Measurements from ENCODE around the gene CLK4. TPM values are rescaled to one million over a fixed set of nuclear protein-coding genes. Genes with fewer than 3 reads are reported as not detected.

The CLK4 gene
- total RNA-seq, 5 donors from 2014 or later (not counting 1 experiment from before 2014, with no cell fraction given), result 83.2 to 93.5 (median 86.5) TPM

DNA sequence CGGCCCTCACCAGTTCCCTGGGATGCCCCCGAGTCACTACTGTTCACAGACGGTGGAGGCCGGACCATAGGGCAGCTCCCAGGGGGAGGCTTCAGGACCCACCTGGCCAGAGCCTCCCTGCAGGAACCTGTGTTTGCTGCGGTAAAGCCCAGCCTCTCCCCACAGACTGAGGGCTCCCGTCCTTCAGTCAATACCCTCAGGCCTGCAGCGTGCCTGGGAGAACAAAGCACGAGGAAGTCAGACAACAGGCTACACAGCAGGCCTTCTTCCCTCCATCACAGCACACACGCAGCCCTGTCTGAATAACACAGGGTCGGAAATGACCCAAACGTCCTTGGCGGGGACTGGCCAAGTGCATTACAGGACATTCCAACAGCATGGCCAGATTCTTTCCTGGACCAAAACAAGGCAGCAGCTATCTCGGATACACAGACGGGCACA, 71.1 kb downstream of the CLK4 start:
- Histone ChIP-seq H3K27ac (ENCODE audit: low read length) (no peak overlapping the region), H3K4me3 (ENCODE audit: control insufficient read depth in 1 of 2, extremely low read depth in 1 of 2, low read length in 1 of 2) (no peak overlapping the region), H3K36me3 (ENCODE audit: control insufficient read depth in 2 of 2, extremely low read depth in 1 of 2, insufficient read depth in 1 of 2, low read length in 1 of 2) (no peaks in the 10 kb centered on the region), H3K27me3 (replicated peaks in 1 of 2; ENCODE audit: control insufficient read depth in 2 of 2, extremely low read depth in 1 of 2, insufficient read depth in 2 of 2, low read length in 1 of 2) (peaks cover 0 to 41% of the 10 kb centered on the region in 2 experiments), H3K9me3 (no peaks in the 10 kb centered on the region), H3K4me1 (ENCODE audit: control insufficient read depth in 1 of 2, extremely low read depth in 1 of 2, insufficient read depth in 2 of 2, low read length in 2 of 2) (no peaks in the 10 kb centered on the region)
- peaks cover 18 to 39% of the 10 kb centered on the region in 2 donors for H3K27me3 Mint-ChIP-seq
- no peaks in the 10 kb centered on the region for H3K36me3 Mint-ChIP-seq
- ChIA-PET CTCF (no interaction called here), POLR2A (no interaction called here)
- H3K4me1 Mint-ChIP-seq, result no peaks in the 10 kb centered on the region
- no peaks in the 10 kb centered on the region for H3K9me3 Mint-ChIP-seq
- H3K4me3 Mint-ChIP-seq, result no peak overlapping the region
- no peak for ATAC-seq (replicated peaks in 1 of 4)
- DNase-seq, result no peak
- WGBS (ENCODE audit: insufficient coverage), result 88% methylated on average over 13 of the region's 14 CpGs
- no peak overlapping the region for H3K27ac Mint-ChIP-seq

- Mint-ChIP-seq H3K9me3 (no peaks in the 10 kb centered on the region), H3K27ac (no peak overlapping the region), H3K4me1 (no peaks in the 10 kb centered on the region), H3K27me3 (peaks cover 13 to 32% of the 10 kb centered on the region in 2 donors), H3K4me3 (no peak overlapping the region), H3K36me3 (no peaks in the 10 kb centered on the region)
- H3K27me3 ChIP-seq (replicated peaks in 1 of 2; ENCODE audit: control insufficient read depth in 2 of 2, extremely low read depth in 1 of 2, insufficient read depth in 2 of 2, low read length in 1 of 2), result peaks cover 0 to 37% of the 10 kb centered on the region in 2 experiments
- H3K27ac ChIP-seq (ENCODE audit: low read length), result no peak overlapping the region
- no peaks in the 10 kb centered on the region for H3K4me1 ChIP-seq (ENCODE audit: control insufficient read depth in 1 of 2, extremely low read depth in 1 of 2, insufficient read depth in 2 of 2, low read length in 2 of 2)
- no peak overlapping the region for H3K4me3 ChIP-seq (ENCODE audit: control insufficient read depth in 1 of 2, extremely low read depth in 1 of 2, low read length in 1 of 2)
- CTCF ChIA-PET, result no interaction called here
- POLR2A ChIA-PET, result no interaction called here
- no peaks in the 10 kb centered on the region for H3K36me3 ChIP-seq (ENCODE audit: control insufficient read depth in 2 of 2, extremely low read depth in 1 of 2, insufficient read depth in 1 of 2, low read length in 1 of 2)
- WGBS (ENCODE audit: insufficient coverage), result 64% methylated on average over 6 of the region's 7 CpGs
- no peaks in the 10 kb centered on the region for H3K9me3 ChIP-seq
- no peak for ATAC-seq (replicated peaks in 1 of 4)
- no peak for DNase-seq
Observed at GRCh38 chr5:178555005-178555404, 71.8 kb downstream of the CLK4 start.

DNA sequence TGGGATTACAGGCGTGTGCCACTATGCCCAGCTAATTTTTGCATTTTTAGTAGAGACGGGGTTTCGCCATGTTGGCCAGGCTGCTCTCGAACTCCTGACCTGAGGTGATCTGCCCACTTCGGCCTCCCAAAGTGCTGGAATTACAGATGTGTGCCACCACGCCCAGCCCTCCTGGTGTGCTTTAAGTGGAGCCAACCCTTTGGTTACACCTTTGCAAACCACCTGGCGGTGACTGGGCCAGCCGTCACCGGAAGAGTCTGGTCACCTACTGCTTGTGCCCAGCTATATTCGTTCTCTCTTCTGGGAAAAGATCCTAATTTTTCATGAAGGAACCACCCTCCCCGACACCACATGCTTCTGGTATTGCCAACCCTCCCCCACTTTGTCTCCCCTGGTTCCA, 72.5 kb downstream of the CLK4 start:
- H3K9me3 ChIP-seq, result no peaks in the 10 kb centered on the region
- WGBS (ENCODE audit: insufficient coverage), result 82% methylated on average over 10 of the region's 11 CpGs
- Mint-ChIP-seq H3K36me3 (no peaks in the 10 kb centered on the region), H3K4me1 (no peaks in the 10 kb centered on the region), H3K27me3 (peaks cover 13 to 29% of the 10 kb centered on the region in 2 donors), H3K4me3 (no peak overlapping the region), H3K27ac (no peak overlapping the region), H3K9me3 (no peaks in the 10 kb centered on the region)
- no peak overlapping the region for H3K4me3 ChIP-seq (ENCODE audit: control insufficient read depth in 1 of 2, extremely low read depth in 1 of 2, low read length in 1 of 2)
- ATAC-seq (replicated peaks in 1 of 4) (no peak), DNase-seq (no peak)
- peaks cover 0 to 35% of the 10 kb centered on the region in 2 experiments for H3K27me3 ChIP-seq (replicated peaks in 1 of 2; ENCODE audit: control insufficient read depth in 2 of 2, extremely low read depth in 1 of 2, insufficient read depth in 2 of 2, low read length in 1 of 2)
- H3K4me1 ChIP-seq (ENCODE audit: control insufficient read depth in 1 of 2, extremely low read depth in 1 of 2, insufficient read depth in 2 of 2, low read length in 2 of 2), result no peaks in the 10 kb centered on the region
- H3K27ac ChIP-seq (ENCODE audit: low read length), result no peak overlapping the region
- no peaks in the 10 kb centered on the region for H3K36me3 ChIP-seq (ENCODE audit: control insufficient read depth in 2 of 2, extremely low read depth in 1 of 2, insufficient read depth in 1 of 2, low read length in 1 of 2)
- CTCF ChIA-PET, result no interaction called here
- POLR2A ChIA-PET, result no interaction called here

DNA sequence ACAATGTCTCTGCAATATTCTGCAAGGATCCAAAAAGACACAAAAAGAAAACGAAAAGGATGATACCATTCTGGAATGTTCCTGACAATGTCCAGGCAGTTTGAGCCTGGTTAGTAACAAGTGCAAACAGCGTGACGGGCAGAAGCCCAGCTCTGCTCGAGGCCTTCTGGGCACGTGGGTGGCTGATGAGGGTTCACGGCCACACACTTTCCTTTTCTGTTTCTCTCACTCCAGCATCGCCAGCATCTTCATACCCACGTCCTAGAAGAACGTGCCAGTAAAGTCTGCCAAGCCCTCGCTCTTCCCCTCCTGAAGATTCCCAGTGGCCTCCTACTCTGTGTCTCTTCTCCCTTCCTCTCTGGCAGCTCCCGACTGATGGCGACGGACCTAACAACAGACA, 73.3 kb downstream of the CLK4 start:
- Mint-ChIP-seq H3K4me1 (no peaks in the 10 kb centered on the region), H3K27me3 (peaks cover 8 to 25% of the 10 kb centered on the region in 2 donors), H3K9me3 (no peaks in the 10 kb centered on the region), H3K27ac (no peak overlapping the region), H3K36me3 (no peaks in the 10 kb centered on the region), H3K4me3 (no peak overlapping the region)
- ChIA-PET POLR2A (no interaction called here), CTCF (no interaction called here)
- Histone ChIP-seq H3K27me3 (replicated peaks in 1 of 2; ENCODE audit: control insufficient read depth in 2 of 2, extremely low read depth in 1 of 2, insufficient read depth in 2 of 2, low read length in 1 of 2) (peaks cover 0 to 34% of the 10 kb centered on the region in 2 experiments), H3K27ac (ENCODE audit: low read length) (no peak overlapping the region), H3K4me1 (ENCODE audit: control insufficient read depth in 1 of 2, extremely low read depth in 1 of 2, insufficient read depth in 2 of 2, low read length in 2 of 2) (no peaks in the 10 kb centered on the region), H3K9me3 (no peaks in the 10 kb centered on the region), H3K4me3 (ENCODE audit: control insufficient read depth in 1 of 2, extremely low read depth in 1 of 2, low read length in 1 of 2) (no peak overlapping the region), H3K36me3 (ENCODE audit: control insufficient read depth in 2 of 2, extremely low read depth in 1 of 2, insufficient read depth in 1 of 2, low read length in 1 of 2) (no peaks in the 10 kb centered on the region)
- WGBS (ENCODE audit: insufficient coverage), result 71% methylated on average over 13 of the region's 13 CpGs
- no peak for DNase-seq
- no peak for ATAC-seq (replicated peaks in 1 of 4)

Other genes starting within 250 kb of the CLK4 start
- gene COL23A1, start 36.7 kb downstream of the CLK4 start, total RNA-seq, result under 1 TPM in 2 of 5 donors, not detected in 3; 0.07 to 0.13 TPM
- 10 to 100 TPM; 10.9 to 20.4 (median 17.3) TPM for gene ZNF354A, start 103.6 kb upstream of the CLK4 start, total RNA-seq
- gene ZNF354B, start 232.9 kb upstream of the CLK4 start, total RNA-seq, result 10 to 100 TPM; 14.5 to 37.8 (median 32.5) TPM